Activated naive CD4-positive, alpha-beta T cell treated with anti-CD3 and anti-CD28 coated beads for 36 hours (primary cell): ENCODE measurements around the gene ADAP1. TPM values are rescaled to one million over a fixed set of nuclear protein-coding genes. Genes with fewer than 3 reads are reported as not detected.

ENCODE experiments used
- CTCF ChIA-PET: fragments of 350-600 bp; sonication (Branson Sonifier 250); formaldehyde crosslinking; loops from one replicate; lab custom pipeline; 2021; ENCODE audit warnings: antibody characterized with exemption; lab: Charles Lee
- DNase-seq: peaks from one replicate; pipeline ENCODE4 v3.0.0-alpha.2; 2020
- H3K27ac Mint-ChIP-seq: one replicate; pipeline ENCODE4 v1.8.0; 2021; ENCODE audit warnings: mild to moderate bottlenecking, mixed read lengths
- H3K27me3 Mint-ChIP-seq: one replicate; pipeline ENCODE4 v1.8.0; 2021; ENCODE audit warnings: low read depth, mixed read lengths
- H3K36me3 Mint-ChIP-seq: one replicate; pipeline ENCODE4 v1.8.0; 2021; ENCODE audit warnings: low read depth, mixed read lengths
- H3K4me1 Mint-ChIP-seq: one replicate; pipeline ENCODE4 v1.8.0; 2021; ENCODE audit warnings: low read depth, mixed read lengths
- H3K4me3 Mint-ChIP-seq: one replicate; pipeline ENCODE4 v1.8.0; 2021; ENCODE audit warnings: mild to moderate bottlenecking, moderate library complexity, mixed read lengths
- H3K9me3 Mint-ChIP-seq: one replicate; pipeline ENCODE4 v1.8.0; 2021; ENCODE audit warnings: mixed read lengths
- intact Hi-C: fragments of 100-400 bp; cut with micrococcal nuclease; formaldehyde crosslinking; loops from one replicate; pipeline ENCODE4 v1.15.1; 2023
- total RNA-seq, 2 experiments: library from RNA; stranded (reverse); gene quantifications; one replicate each; pipeline ENCODE4 v1.2.3, GENCODE V29; 2021

Gene ADAP1
- total RNA-seq, 2 experiments from 2014 or later: 8.0 to 9.9 TPM

- DNase-seq: no peak
- no peak overlapping the region for H3K4me3 Mint-ChIP-seq
- no peaks in the 10 kb centered on the region for H3K36me3 Mint-ChIP-seq
- peaks cover 1% of the 10 kb centered on the region for H3K9me3 Mint-ChIP-seq
- intact Hi-C loops: no loop called here
- peaks cover 9% of the 10 kb centered on the region for H3K27me3 Mint-ChIP-seq
- no peak overlapping the region for H3K27ac Mint-ChIP-seq
- H3K4me1 Mint-ChIP-seq: peaks cover 7% of the 10 kb centered on the region
- CTCF ChIA-PET: no interaction called here
Observed at GRCh38 chr7:959271-959670, 4.8 kb upstream of the ADAP1 start.

- H3K27me3 Mint-ChIP-seq: peaks cover 8% of the 10 kb centered on the region
- intact Hi-C loops: no loop called here
- H3K36me3 Mint-ChIP-seq: no peaks in the 10 kb centered on the region
- H3K4me1 Mint-ChIP-seq: peaks cover 3% of the 10 kb centered on the region
- CTCF ChIA-PET: no interaction called here
- no peak overlapping the region for H3K27ac Mint-ChIP-seq
- DNase-seq: no peak
- no peak overlapping the region for H3K4me3 Mint-ChIP-seq
- peaks cover 1% of the 10 kb centered on the region for H3K9me3 Mint-ChIP-seq
Observed at GRCh38 chr7:958221-959200, 4.0 kb upstream of the ADAP1 start.

GRCh38 chr7:957418-958220 lies 3.1 kb upstream of the ADAP1 start:
- H3K27ac Mint-ChIP-seq: no peak overlapping the region
- no peak for DNase-seq
- peaks cover 1% of the 10 kb centered on the region for H3K9me3 Mint-ChIP-seq
- no peaks in the 10 kb centered on the region for H3K36me3 Mint-ChIP-seq
- no peaks in the 10 kb centered on the region for H3K4me1 Mint-ChIP-seq
- intact Hi-C loops: no loop called here
- peaks cover 7% of the 10 kb centered on the region for H3K27me3 Mint-ChIP-seq
- H3K4me3 Mint-ChIP-seq: no peak overlapping the region
- CTCF ChIA-PET: interaction anchor here (2.7 kb wide), 1 partner anchor 49 kb away, joined by 19 read pairs; no protein-coding TSS in a partner anchor

- peak overlapping the region; percentile 32 for H3K4me3 Mint-ChIP-seq
- H3K27ac Mint-ChIP-seq: no peak overlapping the region
- peaks cover 7% of the 10 kb centered on the region for H3K27me3 Mint-ChIP-seq
- DNase-seq: no peak
- intact Hi-C loops: no loop called here
- H3K4me1 Mint-ChIP-seq: no peaks in the 10 kb centered on the region
- no peaks in the 10 kb centered on the region for H3K36me3 Mint-ChIP-seq
- CTCF ChIA-PET: interaction anchor here (0.6 to 2.7 kb wide), 2 partner anchors 47 to 134 kb away, joined by 3 to 19 read pairs; no protein-coding TSS in a partner anchor
- no peaks in the 10 kb centered on the region for H3K9me3 Mint-ChIP-seq
Observed at GRCh38 chr7:956031-956430, 1.6 kb upstream of the ADAP1 start.

GRCh38 chr7:953547-954327 lies 743 bp downstream of the ADAP1 start:
- no peak for DNase-seq
- Mint-ChIP-seq H3K36me3 (no peaks in the 10 kb centered on the region), H3K4me1 (no peaks in the 10 kb centered on the region), H3K9me3 (no peaks in the 10 kb centered on the region), H3K27ac (no peak overlapping the region), H3K4me3 (peak overlapping the region; percentile 49), H3K27me3 (peaks cover 7% of the 10 kb centered on the region)
- CTCF ChIA-PET: interaction anchor here (0.6 to 1.6 kb wide), 5 partner anchors 9 to 90 kb away, joined by 3 to 7 read pairs (median 4); no protein-coding TSS in a partner anchor
- intact Hi-C loops: loop anchor here (1.0 kb wide), 2 partner anchors 45 to 167 kb away; no protein-coding TSS in a partner anchor

- peak overlapping the region; percentile 52 for H3K4me3 Mint-ChIP-seq
- CTCF ChIA-PET: interaction anchor here (0.7 to 1.6 kb wide), 3 partner anchors 14 to 44 kb away, joined by 3 to 7 read pairs (median 3); no protein-coding TSS in a partner anchor
- H3K9me3 Mint-ChIP-seq: no peaks in the 10 kb centered on the region
- peaks cover 7% of the 10 kb centered on the region for H3K27me3 Mint-ChIP-seq
- no peaks in the 10 kb centered on the region for H3K4me1 Mint-ChIP-seq
- no peaks in the 10 kb centered on the region for H3K36me3 Mint-ChIP-seq
- no peak overlapping the region for H3K27ac Mint-ChIP-seq
- DNase-seq: no peak
- intact Hi-C loops: no loop called here
Observed at GRCh38 chr7:952548-953441, 1.7 kb downstream of the ADAP1 start.

GRCh38 chr7:951881-952547 lies 2.5 kb downstream of the ADAP1 start:
- CTCF ChIA-PET: interaction anchor here (0.6 to 1.6 kb wide), 3 partner anchors 11 to 43 kb away, joined by 3 to 7 read pairs (median 3); no protein-coding TSS in a partner anchor
- H3K27ac Mint-ChIP-seq: no peak overlapping the region
- no peaks in the 10 kb centered on the region for H3K36me3 Mint-ChIP-seq
- no peak for DNase-seq
- H3K9me3 Mint-ChIP-seq: no peaks in the 10 kb centered on the region
- H3K4me1 Mint-ChIP-seq: no peaks in the 10 kb centered on the region
- intact Hi-C loops: no loop called here
- peak overlapping the region; percentile 52 for H3K4me3 Mint-ChIP-seq
- peaks cover 7% of the 10 kb centered on the region for H3K27me3 Mint-ChIP-seq

- no peak overlapping the region for H3K4me3 Mint-ChIP-seq
- no peaks in the 10 kb centered on the region for H3K27me3 Mint-ChIP-seq
- H3K4me1 Mint-ChIP-seq: no peaks in the 10 kb centered on the region
- DNase-seq: no peak
- intact Hi-C loops: no loop called here
- no peak overlapping the region for H3K27ac Mint-ChIP-seq
- no peaks in the 10 kb centered on the region for H3K36me3 Mint-ChIP-seq
- H3K9me3 Mint-ChIP-seq: no peaks in the 10 kb centered on the region
- CTCF ChIA-PET: no interaction called here
Observed at GRCh38 chr7:949021-949934, 5.2 kb downstream of the ADAP1 start.

- Mint-ChIP-seq H3K9me3 (no peaks in the 10 kb centered on the region), H3K4me3 (no peak overlapping the region), H3K27me3 (no peaks in the 10 kb centered on the region), H3K36me3 (no peaks in the 10 kb centered on the region), H3K4me1 (no peaks in the 10 kb centered on the region), H3K27ac (no peak overlapping the region)
- intact Hi-C loops: no loop called here
- CTCF ChIA-PET: interaction anchor here (0.6 kb wide), 1 partner anchor 35 kb away, joined by 3 read pairs; no protein-coding TSS in a partner anchor
- no peak for DNase-seq
Observed at GRCh38 chr7:947391-948210, 6.9 kb downstream of the ADAP1 start.
